NB4 (cell line): ENCODE data around the gene IL9R.

Experiments
- CTCF ChIP-seq: IDR thresholded peaks from one replicate; pipeline ENCODE4 v1.5.1; 2012; ENCODE audit warnings: low read depth, low read length
- MAX ChIP-seq: IDR thresholded peaks from 2 replicates; pipeline ENCODE4 v1.6.1; 2011; ENCODE audit warnings: low read depth, low read length
- MYC ChIP-seq: IDR thresholded peaks from 2 replicates; pipeline ENCODE4 v1.6.1; 2011; ENCODE audit warnings: low read depth, low read length
- POLR2A ChIP-seq: IDR thresholded peaks from 2 replicates; pipeline ENCODE4 v1.6.1; 2011; ENCODE audit warnings: mild to moderate bottlenecking; ENCODE audit not compliant: insufficient read length; ENCODE audit errors: extremely low read depth

GRCh38 chrX:155959018-155959587 is 38.4 kb upstream of the IL9R start:
- TF ChIP-seq CTCF = no peak
- no peak for TF ChIP-seq POLR2A
- no peak for TF ChIP-seq MYC
- no peak for TF ChIP-seq MAX
